Kasumi-1 (cell line): Measurements from ENCODE around the gene ABHD17A.
"Not testable (repeated sequence)": the region's sequence is repeated elsewhere in the genome, so short reads cannot be mapped to it uniquely, and the experiment has no call there.

Experiments
- DNase-seq, 2 experiments: peaks; one replicate each; lab custom pipeline; 2025; lab: John Stamatoyannopoulos, UW

ABHD17A gene

GRCh38 chr19:1881393-1882088, 3.8 kb downstream of the ABHD17A start:
- DNase-seq = not testable (repeated sequence)

- no peak for DNase-seq
Measured at GRCh38 chr19:1880611-1881392, 4.5 kb downstream of the ABHD17A start.

DNA sequence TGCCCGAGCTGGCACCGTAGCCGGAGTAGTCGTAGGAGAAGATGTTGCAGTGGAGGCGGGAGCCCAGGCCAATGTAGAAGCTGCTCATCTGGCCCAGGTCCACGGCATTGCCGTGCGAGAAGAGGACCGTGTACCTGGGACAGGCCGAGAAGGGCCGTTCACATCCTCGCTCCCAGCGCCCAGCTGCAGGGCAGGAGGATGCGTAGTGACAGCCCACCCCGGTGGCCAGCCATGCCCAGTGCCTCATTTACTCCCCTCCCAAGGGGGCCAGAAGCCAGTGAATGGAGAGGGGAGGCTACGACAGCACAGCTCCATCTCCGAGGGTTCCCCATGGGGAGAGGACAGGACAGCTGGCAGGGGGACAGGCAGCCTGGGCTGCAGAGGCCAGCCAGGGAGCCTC, 5.3 kb downstream of the ABHD17A start:
- not testable (repeated sequence) for DNase-seq

- DNase-seq = not testable (repeated sequence)
Measured at GRCh38 chr19:1878583-1878982, 6.7 kb downstream of the ABHD17A start.

- DNase-seq = not testable (repeated sequence)
Measured at GRCh38 chr19:1877280-1877660, 8.0 kb downstream of the ABHD17A start.

- DNase-seq = not testable (repeated sequence)
Measured at GRCh38 chr19:1876496-1877279, 8.6 kb downstream of the ABHD17A start.

DNA sequence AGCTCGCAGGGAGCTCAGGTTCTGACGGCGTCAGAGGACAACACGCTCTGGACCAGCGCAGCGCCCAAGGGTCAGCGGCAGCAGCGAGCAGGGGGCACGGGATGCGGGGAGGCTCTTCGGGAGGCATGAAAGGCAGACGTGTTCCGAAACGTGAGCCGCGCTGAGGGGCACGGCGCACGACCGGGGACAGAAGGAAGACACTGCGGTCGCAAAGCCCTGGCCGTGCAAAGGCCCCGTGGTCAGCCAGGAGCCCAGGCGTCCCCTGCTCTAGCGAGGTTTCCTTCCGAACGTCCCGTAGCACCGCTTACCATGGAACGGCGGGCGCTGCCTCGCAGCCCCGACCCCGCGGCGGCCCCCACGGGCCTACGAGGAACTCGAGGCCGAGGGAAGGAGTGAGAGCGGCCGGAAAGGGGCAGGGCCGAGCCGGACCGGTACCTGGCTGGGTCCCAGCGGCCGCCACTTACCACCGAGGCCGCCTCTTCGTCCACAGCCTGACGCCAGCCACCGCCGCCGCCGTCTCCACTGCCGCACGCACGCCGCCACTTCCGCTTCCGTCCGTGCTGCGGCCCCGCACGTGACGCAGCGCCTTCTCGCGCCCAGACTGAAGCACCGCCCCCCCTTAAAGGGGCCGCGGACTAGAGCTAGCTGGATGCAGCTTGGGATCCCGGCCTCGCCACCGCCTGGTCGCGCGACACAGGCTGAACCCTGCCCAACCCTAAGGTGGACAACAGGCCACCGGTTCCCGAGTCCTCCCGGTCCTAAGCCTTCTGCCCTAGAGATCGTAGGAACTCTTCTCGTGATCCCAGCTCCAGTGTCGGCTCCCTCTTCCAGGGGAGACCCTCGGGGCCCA, 9.4 kb downstream of the ABHD17A start:
- DNase-seq = peak; percentile 88 to 91

DNA sequence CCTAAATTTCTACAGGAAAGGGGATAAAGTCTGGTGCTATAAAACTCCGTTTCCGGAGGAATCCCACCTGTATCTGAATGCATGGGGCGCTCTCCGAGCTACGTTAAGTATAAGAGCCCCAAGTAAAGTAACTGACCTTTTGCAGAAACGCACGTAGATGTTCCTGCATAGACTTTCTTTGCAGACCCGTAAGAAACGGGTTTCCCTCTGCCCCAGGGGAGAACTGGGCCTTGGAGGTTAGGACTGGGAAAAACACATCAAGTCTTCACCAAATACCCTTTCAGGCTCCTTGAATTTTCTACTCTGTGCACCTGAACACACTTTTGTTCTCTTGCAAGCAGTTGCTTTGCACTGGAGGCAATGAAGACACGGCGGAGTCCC, 10.0 kb downstream of the ABHD17A start:
- DNase-seq = not testable (repeated sequence)

- DNase-seq = peak; percentile 41 to 55
Measured at GRCh38 chr19:1874554-1875185, 10.6 kb downstream of the ABHD17A start.

DNA sequence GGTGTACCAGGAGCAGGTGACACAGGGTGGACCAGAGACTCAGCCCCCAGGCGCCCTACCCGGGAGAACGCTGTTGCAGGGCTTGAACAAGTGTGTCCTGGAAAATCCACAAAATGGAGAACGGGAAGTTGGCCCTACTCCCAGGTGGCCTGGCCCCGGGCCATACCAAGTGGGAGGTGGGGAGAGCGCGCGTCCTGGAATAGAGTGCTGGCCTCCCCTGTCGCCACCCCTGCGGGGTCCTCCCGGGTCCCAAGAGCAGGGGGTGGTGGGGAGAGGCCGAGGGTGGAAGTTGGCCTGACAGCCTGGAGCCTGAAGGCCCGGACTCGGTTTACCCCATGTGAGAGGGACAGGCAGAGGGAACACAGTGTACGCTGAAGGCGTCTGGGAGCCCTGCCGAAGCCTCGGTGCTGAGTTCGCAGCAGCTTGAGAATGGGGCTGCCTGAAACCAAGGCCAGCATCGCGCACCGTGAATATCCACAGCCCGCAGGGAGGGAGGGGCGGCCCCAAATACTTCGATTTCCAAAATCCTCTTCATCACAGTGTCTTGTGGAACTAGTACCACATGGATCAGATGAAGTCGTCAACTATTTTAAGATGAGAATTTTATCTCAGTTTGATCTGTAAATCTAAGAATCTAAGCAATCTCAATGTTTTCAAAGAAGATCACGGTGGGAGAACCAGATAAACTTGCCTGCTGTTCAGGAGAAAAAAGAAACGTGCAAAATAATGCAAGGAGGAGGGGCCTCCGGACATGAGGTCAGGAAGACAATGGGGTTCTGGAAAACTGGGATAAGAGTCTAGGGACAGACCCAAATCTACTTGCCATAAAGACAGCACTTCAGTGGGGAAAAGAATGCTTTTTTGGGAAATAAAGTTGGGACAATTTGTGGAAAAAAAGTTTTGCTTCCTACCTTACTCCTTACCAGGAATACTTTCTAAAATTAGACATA, 11.5 kb downstream of the ABHD17A start:
- no peak for DNase-seq

DNA sequence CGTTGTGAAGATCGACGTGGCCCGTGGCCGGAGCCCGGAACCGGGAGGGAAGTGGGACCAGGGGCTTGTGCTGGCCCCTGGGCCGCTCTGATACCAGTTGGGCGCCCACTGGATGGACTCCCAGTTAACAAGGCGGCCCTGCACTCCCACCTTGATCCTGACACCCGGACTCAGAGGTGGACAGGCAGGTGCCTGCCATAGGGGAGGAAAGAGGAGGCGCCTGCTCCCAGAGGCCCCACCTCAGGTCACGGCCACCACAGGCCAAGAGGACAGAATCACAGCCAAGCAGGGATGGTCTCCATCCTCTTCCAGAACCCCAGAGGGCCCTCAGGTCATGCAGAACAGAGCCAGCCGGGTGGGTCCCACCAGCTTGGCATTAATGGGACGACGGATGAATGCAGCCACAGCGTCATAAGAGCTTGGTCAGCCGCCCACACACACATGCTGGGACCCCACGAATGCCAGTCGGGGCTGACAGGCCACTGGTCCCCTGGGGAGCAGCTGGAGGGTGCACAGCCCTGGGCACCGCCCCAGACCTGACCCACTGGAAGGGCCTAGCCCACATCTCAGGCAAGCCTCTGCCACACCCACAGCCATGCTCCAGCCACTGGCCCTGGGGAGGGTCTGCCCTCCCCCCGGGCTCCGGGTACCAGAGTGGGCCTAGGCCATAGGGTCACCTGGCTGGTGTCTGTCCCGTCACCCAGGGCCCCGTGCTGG, 12.3 kb downstream of the ABHD17A start:
- DNase-seq = no peak

DNA sequence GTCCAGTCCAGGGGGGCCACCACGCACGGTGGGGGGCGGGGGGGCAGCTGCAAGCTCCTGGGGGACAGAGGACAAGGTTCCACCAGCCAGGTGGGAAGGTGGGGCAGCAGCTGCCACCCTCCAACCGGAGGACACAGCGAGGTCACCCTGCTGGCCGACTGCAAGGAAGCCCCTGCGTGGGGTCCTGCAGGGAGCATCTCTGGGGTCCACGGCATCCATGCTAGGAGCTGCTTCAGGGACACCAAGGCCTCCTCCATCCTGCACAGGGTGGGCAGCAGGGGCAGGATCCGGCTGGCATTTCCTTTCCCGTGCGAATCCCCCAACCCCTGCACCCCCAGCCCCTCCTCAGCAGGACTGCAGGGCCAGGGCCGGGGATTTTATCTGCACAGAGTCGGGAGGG, 13.7 kb downstream of the ABHD17A start:
- DNase-seq = no peak

- DNase-seq = no peak
Measured at GRCh38 chr19:1871140-1871597, 14.1 kb downstream of the ABHD17A start.

GRCh38 chr19:1868971-1869370, 16.3 kb downstream of the ABHD17A start:
- DNase-seq = no peak

GRCh38 chr19:1867349-1867724, 18.0 kb downstream of the ABHD17A start:
- no peak for DNase-seq

- no peak for DNase-seq
Measured at GRCh38 chr19:1866693-1867348, 18.5 kb downstream of the ABHD17A start.

DNA sequence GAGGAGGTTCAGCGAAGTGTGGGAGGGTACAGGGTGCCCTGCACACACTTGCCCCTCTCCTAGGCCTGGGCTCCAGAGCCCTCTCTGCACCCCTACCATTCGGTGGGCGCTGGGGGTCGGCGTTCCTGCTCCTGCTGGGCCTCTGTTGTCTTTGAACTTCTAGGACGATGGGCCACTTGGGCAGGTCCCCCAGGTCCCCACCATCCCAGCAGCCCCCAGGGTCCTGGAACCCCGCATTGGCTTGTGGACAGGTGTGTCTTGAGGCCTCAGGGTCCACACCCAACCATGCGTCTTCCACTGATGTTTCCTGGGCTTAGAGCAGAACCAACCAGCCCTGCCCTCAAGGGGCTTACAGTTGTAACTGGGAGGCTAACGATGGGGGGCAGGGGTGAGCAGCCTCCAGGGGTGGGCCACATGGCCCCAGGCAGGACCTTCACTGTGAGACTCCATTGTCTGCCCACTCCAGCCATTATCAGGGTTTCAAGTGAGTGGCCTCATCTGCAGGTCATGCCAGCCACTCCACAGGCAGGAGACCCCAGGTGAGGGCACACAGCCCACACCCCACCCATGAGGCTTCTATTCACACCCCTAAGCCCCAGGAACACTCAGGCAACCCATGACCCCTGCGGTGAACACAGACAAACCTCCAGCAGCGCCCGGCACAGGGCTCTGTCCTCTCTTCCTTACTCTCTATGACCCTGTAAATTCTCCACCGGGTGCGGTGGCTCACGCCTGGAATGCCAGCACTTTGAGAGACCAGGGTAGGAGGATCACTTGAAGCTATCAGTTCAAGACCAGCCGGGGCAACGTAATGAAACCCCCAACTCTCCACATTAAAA, 19.9 kb downstream of the ABHD17A start:
- no peak for DNase-seq
